K562 (cell line): ENCODE measurements around the gene ARMH3. TPM values are rescaled to one million over a fixed set of nuclear protein-coding genes. Genes with fewer than 3 reads are reported as not detected.

Source experiments
- ARID1B ChIP-seq: fragments of 450-650 bp; IDR thresholded peaks from 2 replicates; pipeline ENCODE4 v1.6.1; 2016; ENCODE audit warnings: antibody characterized with exemption, mild to moderate bottlenecking, inconsistent platforms
- ASH1L ChIP-seq: fragments of 450-650 bp; IDR thresholded peaks from 2 replicates; pipeline ENCODE4 v1.6.1; 2018; ENCODE audit warnings: borderline replicate concordance, mild to moderate bottlenecking, low read depth; ENCODE audit not compliant: partially characterized antibody
- E2F8 ChIP-seq: fragments of 450-650 bp; IDR thresholded peaks from 2 replicates; pipeline ENCODE4 v1.7.1; 2018; ENCODE audit warnings: mild to moderate bottlenecking, low read depth; ENCODE audit not compliant: partially characterized antibody
- FOSL1 ChIP-seq: fragments of 200-800 bp; sonication (Bioruptor generic); conservative IDR thresholded peaks from 2 replicates; pipeline ENCODE4 v1.6.1; 2016; ENCODE audit warnings: missing genetic modification characterization, missing compliant biosample characterization
- FOXA3 ChIP-seq, 2 experiments: fragments of 450-650 bp in 1 of 2; sonication (generic) in 1 of 2; formaldehyde crosslinking; IDR thresholded peaks in 1 of 2; conservative IDR thresholded peaks in 1 of 2; 2 replicates each; pipeline versions ENCODE4 v1.4.0 to v1.8.0; 2020 to 2022; ENCODE audit warnings: mild to moderate bottlenecking in 2 of 2, missing genetic modification reagents in 1 of 2
- HMGN3 ChIP-seq: IDR thresholded peaks from 2 replicates; pipeline ENCODE4 v1.6.1; 2011; ENCODE audit warnings: borderline replicate concordance, low read depth, mild to moderate bottlenecking, mixed read lengths, low read length; ENCODE audit not compliant: insufficient read length; ENCODE audit errors: extremely low read depth
- IFI16 ChIP-seq: fragments of 250-450 bp; sonication (Bioruptor Pico); IDR thresholded peaks from 2 replicates; pipeline ENCODE4 v2.1.2; 2022; ENCODE audit warnings: mild to moderate bottlenecking, inconsistent platforms
- MAFG ChIP-seq: fragments of 450-650 bp; conservative IDR thresholded peaks from 2 replicates; pipeline ENCODE4 v1.6.1; 2016; ENCODE audit warnings: missing genetic modification characterization, missing compliant biosample characterization
- MAX ChIP-seq: sonication (generic); formaldehyde crosslinking; IDR thresholded peaks from 2 replicates; pipeline ENCODE4 v1.9.0; 2022; ENCODE audit warnings: mild to moderate bottlenecking, missing genetic modification reagents
- POLR2AphosphoS2 ChIP-seq: IDR thresholded peaks from 2 replicates; pipeline ENCODE4 v1.6.1; 2012; ENCODE audit warnings: low read length, improper control_type of control experiment
- RBBP5 ChIP-seq: fragments of 200-600 bp; sonication (generic); IDR thresholded peaks from 2 replicates; pipeline ENCODE4 v1.6.1; 2012; ENCODE audit warnings: borderline replicate concordance, mild to moderate bottlenecking, low read length, control low read depth, inconsistent platforms; ENCODE audit not compliant: insufficient read depth, poor library complexity, severe bottlenecking
- SIN3B ChIP-seq: fragments of 450-650 bp; IDR thresholded peaks from 2 replicates; pipeline ENCODE4 v1.6.1; 2017; ENCODE audit warnings: low read depth, mild to moderate bottlenecking, moderate library complexity
- SMAD4 ChIP-seq: fragments of 250-450 bp; sonication (Bioruptor Pico); conservative IDR thresholded peaks from 2 replicates; pipeline ENCODE4 v1.8.0; 2021; ENCODE audit warnings: inconsistent platforms, mild to moderate bottlenecking, moderate library complexity
- TCFL5 ChIP-seq: fragments of 250-450 bp; sonication (Bioruptor Pico); conservative IDR thresholded peaks from 2 replicates; pipeline ENCODE4 v1.6.1; 2021; ENCODE audit warnings: mild to moderate bottlenecking, moderate library complexity, matching md5 sums
- XRCC4 ChIP-seq: IDR thresholded peaks from one replicate; pipeline ENCODE4 v1.6.1; 2011; ENCODE audit not compliant: insufficient read depth, insufficient read length; ENCODE audit errors: extremely low read depth
- ZNF561 ChIP-seq: fragments of 450-650 bp; formaldehyde crosslinking; conservative IDR thresholded peaks from 2 replicates; pipeline ENCODE4 v1.4.0; 2020; ENCODE audit warnings: mild to moderate bottlenecking, moderate library complexity
- ZNF583 ChIP-seq: fragments of 250-450 bp; sonication (Bioruptor Pico); IDR thresholded peaks from 2 replicates; pipeline ENCODE4 v1.4.0; 2020
- ZNF778 ChIP-seq: fragments of 450-650 bp; formaldehyde crosslinking; IDR thresholded peaks from 2 replicates; pipeline ENCODE4 v1.4.0; 2020; ENCODE audit warnings: mild to moderate bottlenecking, moderate library complexity
- polyA plus RNA-seq, 8 experiments: library from polyadenylated mRNA; depleted of rRNA in 4 of 8; stranded (reverse) in 5 of 8; unstranded in 3 of 8; fragments of >200 nt; fragmentation: Nextera tagmentation in 2 of 8; fragmentation: Illumina TruSeq in 1 of 8; extraction: Ambion mirVana in 2 of 8; extraction: Trizol in 1 of 8; gene quantifications; 2 replicates each; pipeline versions ENCODE4 v1.2.1 to v1.2.3, GENCODE V29; 2011 to 2014; ENCODE audit warnings: inconsistent platforms in 1 of 8, missing spikeins in 1 of 8
- total RNA-seq, 7 experiments: library from RNA; depleted of rRNA in 6 of 7; stranded (reverse); fragments of >200 nt in 6 of 7; fragmentation: Illumina TruSeq in 2 of 7; extraction: Trizol in 2 of 7; gene quantifications; 2 replicates each; pipeline versions ENCODE4 v1.2.1 to v1.2.3, GENCODE V29; 2011 to 2021; ENCODE audit warnings: low replicate concordance in 1 of 7
- TF ChIP-seq, protein P1 (sequence below): fragments of 250-450 bp; sonication (Bioruptor Pico); IDR thresholded peaks from 2 replicates; pipeline ENCODE4 v1.5.0; 2021; ENCODE audit warnings: mild to moderate bottlenecking, borderline replicate concordance
- TF ChIP-seq, protein P2 (sequence below): IDR thresholded peaks from 2 replicates; pipeline ENCODE4 v1.6.1; 2014; ENCODE audit warnings: antibody characterized with exemption
- TF ChIP-seq, protein P3 (sequence below): fragments of 250-450 bp; sonication (Bioruptor Pico); IDR thresholded peaks from 2 replicates; pipeline ENCODE4 v1.5.0; 2020; ENCODE audit warnings: mild to moderate bottlenecking

ARMH3 gene
- total and polyA plus RNA-seq, 9 of the 15 experiments (the other 6 are each of a cell fraction or from before 2014, with no cell fraction given), result 0.29 to 0.73 TPM; not detected in 7

GRCh38 chr10:101824736-101825135 lies 231.2 kb downstream of the ARMH3 start (continued):
- TF ChIP-seq E2F8 (no peak), ZNF583 (no peak), XRCC4 (no peak), HMGN3 (no peak), RBBP5 (no peak), ZNF778 (CRISPR knock-in tag) (no peak), POLR2AphosphoS2 (no peak), SIN3B (no peak), TCFL5 (CRISPR knock-in tag) (no peak), MAX (CRISPR knock-in tag) (no peak; the same call in 1 of the 2 replicates), ZNF561 (CRISPR knock-in tag) (no peak), FOSL1 (peak; percentile 97), ARID1B (peak; percentile 96), SMAD4 (no peak), MAFG (tag) (peak; percentile 41; the same call in 1 of the 2 replicates), ASH1L (no peak), IFI16 (no peak), FOXA3 (CRISPR knock-in tag; conservative IDR thresholded peaks at IDR 0.05 in 1 of 2, IDR thresholded peaks at IDR 0.05 in 1 of 2) (no peak)
- TF ChIP-seq, protein P1, sequence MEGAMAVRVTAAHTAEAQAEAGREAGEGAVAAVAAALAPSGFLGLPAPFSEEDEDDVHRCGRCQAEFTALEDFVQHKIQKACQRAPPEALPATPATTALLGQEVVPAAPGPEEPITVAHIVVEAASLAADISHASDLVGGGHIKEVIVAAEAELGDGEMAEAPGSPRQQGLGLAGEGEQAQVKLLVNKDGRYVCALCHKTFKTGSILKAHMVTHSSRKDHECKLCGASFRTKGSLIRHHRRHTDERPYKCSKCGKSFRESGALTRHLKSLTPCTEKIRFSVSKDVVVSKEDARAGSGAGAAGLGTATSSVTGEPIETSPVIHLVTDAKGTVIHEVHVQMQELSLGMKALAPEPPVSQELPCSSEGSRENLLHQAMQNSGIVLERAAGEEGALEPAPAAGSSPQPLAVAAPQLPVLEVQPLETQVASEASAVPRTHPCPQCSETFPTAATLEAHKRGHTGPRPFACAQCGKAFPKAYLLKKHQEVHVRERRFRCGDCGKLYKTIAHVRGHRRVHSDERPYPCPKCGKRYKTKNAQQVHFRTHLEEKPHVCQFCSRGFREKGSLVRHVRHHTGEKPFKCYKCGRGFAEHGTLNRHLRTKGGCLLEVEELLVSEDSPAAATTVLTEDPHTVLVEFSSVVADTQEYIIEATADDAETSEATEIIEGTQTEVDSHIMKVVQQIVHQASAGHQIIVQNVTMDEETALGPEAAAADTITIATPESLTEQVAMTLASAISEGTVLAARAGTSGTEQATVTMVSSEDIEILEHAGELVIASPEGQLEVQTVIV, result no peak
- TF ChIP-seq, protein P2, sequence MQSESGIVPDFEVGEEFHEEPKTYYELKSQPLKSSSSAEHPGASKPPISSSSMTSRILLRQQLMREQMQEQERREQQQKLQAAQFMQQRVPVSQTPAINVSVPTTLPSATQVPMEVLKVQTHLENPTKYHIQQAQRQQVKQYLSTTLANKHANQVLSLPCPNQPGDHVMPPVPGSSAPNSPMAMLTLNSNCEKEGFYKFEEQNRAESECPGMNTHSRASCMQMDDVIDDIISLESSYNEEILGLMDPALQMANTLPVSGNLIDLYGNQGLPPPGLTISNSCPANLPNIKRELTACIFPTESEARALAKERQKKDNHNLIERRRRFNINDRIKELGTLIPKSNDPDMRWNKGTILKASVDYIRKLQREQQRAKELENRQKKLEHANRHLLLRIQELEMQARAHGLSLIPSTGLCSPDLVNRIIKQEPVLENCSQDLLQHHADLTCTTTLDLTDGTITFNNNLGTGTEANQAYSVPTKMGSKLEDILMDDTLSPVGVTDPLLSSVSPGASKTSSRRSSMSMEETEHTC, result peak; percentile 79
- TF ChIP-seq, protein P3, sequence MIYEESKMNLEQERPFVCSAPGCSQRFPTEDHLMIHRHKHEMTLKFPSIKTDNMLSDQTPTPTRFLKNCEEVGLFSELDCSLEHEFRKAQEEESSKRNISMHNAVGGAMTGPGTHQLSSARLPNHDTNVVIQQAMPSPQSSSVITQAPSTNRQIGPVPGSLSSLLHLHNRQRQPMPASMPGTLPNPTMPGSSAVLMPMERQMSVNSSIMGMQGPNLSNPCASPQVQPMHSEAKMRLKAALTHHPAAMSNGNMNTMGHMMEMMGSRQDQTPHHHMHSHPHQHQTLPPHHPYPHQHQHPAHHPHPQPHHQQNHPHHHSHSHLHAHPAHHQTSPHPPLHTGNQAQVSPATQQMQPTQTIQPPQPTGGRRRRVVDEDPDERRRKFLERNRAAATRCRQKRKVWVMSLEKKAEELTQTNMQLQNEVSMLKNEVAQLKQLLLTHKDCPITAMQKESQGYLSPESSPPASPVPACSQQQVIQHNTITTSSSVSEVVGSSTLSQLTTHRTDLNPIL, result no peak
